Measurements from ENCODE around the gene TULP3.

The TULP3 gene

GRCh38 chr12:2919249-2919648 is 28.6 kb downstream of the TULP3 start:
- Histone ChIP-seq H3K4me1 (no peaks in the 10 kb centered on the region), H3K4me3 (ENCODE audit: low read depth, low read length) (no peak overlapping the region), H3K27me3 (no peaks in the 10 kb centered on the region), H3K9me3 (no peaks in the 10 kb centered on the region), H3K36me3 (peaks cover 13% of the 10 kb centered on the region)
- DNase-seq = no peak
- TF ChIP-seq CTCF (IDR thresholded peaks at IDR 0.05; ENCODE audit: low read depth, low read length) = no peak

GRCh38 chr12:2922329-2922728 is 31.6 kb downstream of the TULP3 start:
- peaks cover 13% of the 10 kb centered on the region for H3K36me3 ChIP-seq
- no peak for TF ChIP-seq CTCF (IDR thresholded peaks at IDR 0.05; ENCODE audit: low read depth, low read length)
- no peaks in the 10 kb centered on the region for H3K4me1 ChIP-seq
- no peak for DNase-seq
- no peaks in the 10 kb centered on the region for H3K27me3 ChIP-seq
- H3K9me3 ChIP-seq = no peaks in the 10 kb centered on the region
- no peak overlapping the region for H3K4me3 ChIP-seq (ENCODE audit: low read depth, low read length)

GRCh38 chr12:2923057-2923456 is 32.4 kb downstream of the TULP3 start:
- TF ChIP-seq CTCF (IDR thresholded peaks at IDR 0.05; ENCODE audit: low read depth, low read length) = no peak
- DNase-seq = no peak
- H3K36me3 ChIP-seq = peaks cover 13% of the 10 kb centered on the region

GRCh38 chr12:2924019-2924418 is 33.3 kb downstream of the TULP3 start:
- Histone ChIP-seq H3K4me3 (ENCODE audit: low read depth, low read length) (no peak overlapping the region), H3K36me3 (peaks cover 13% of the 10 kb centered on the region), H3K4me1 (no peaks in the 10 kb centered on the region), H3K9me3 (no peaks in the 10 kb centered on the region), H3K27me3 (no peaks in the 10 kb centered on the region)
- no peak for DNase-seq
- no peak for TF ChIP-seq CTCF (IDR thresholded peaks at IDR 0.05; ENCODE audit: low read depth, low read length)

More at GRCh38 chr12:2923057-2923456, 32.4 kb downstream of the TULP3 start:
- Histone ChIP-seq H3K27me3 (no peaks in the 10 kb centered on the region), H3K9me3 (no peaks in the 10 kb centered on the region), H3K4me1 (no peaks in the 10 kb centered on the region), H3K4me3 (ENCODE audit: low read depth, low read length) (no peak overlapping the region)

- Histone ChIP-seq H3K4me1 (peaks cover under 1% of the 10 kb centered on the region; the same call in 1 of the 2 replicates), H3K36me3 (peaks cover 14% of the 10 kb centered on the region), H3K27me3 (no peaks in the 10 kb centered on the region), H3K4me3 (ENCODE audit: low read depth, low read length) (no peak overlapping the region), H3K9me3 (no peaks in the 10 kb centered on the region)
- TF ChIP-seq CTCF (IDR thresholded peaks at IDR 0.05; ENCODE audit: low read depth, low read length) = no peak
- DNase-seq = no peak
Measured at GRCh38 chr12:2925322-2925995, 34.8 kb downstream of the TULP3 start.

GRCh38 chr12:2930865-2931264 is 40.2 kb downstream of the TULP3 start:
- H3K36me3 ChIP-seq = peaks cover 20% of the 10 kb centered on the region
- no peak for TF ChIP-seq CTCF (IDR thresholded peaks at IDR 0.05; ENCODE audit: low read depth, low read length)
- no peaks in the 10 kb centered on the region for H3K27me3 ChIP-seq
- DNase-seq = peak; percentile 43
- H3K9me3 ChIP-seq = no peaks in the 10 kb centered on the region
- H3K4me1 ChIP-seq = peaks cover 8% of the 10 kb centered on the region; the same call in 1 of the 2 replicates
- no peak overlapping the region for H3K4me3 ChIP-seq (ENCODE audit: low read depth, low read length)
